Fibroblast of skin of scalp (primary cell): ENCODE measurements around the gene PCDHGA1. TPM values are rescaled to one million over a fixed set of nuclear protein-coding genes. Genes with fewer than 3 reads are reported as not detected.
"Not testable (repeated sequence)": the region's sequence is repeated elsewhere in the genome, so short reads cannot be mapped to it uniquely, and the experiment has no call there.

ENCODE experiments used
- DNase-seq: peaks from one replicate; pipeline ENCODE4 v3.0.0-alpha.2; 2013
- polyA plus RNA-seq, 2 experiments: library from polyadenylated mRNA; unstranded; fragments of 120-200 nt; gene quantifications; one replicate each; pipeline ENCODE4 v1.2.1, GENCODE V29; 2013; ENCODE audit not compliant: insufficient read length in 2 of 2

Gene PCDHGA1
- polyA plus RNA-seq (2013, experiment 1 of 2; ENCODE audit: insufficient read length), result 0.77 TPM
- polyA plus RNA-seq (2013, experiment 2 of 2; ENCODE audit: insufficient read length), result 0.84 TPM

GRCh38 chr5:141330299-141331080, at the start of gene PCDHGA1:
Gene PCDHGA1 (plus strand): TSS chr5:141330514.
- DNase-seq, result peak; percentile 36

GRCh38 chr5:141298376-141298775, 31.9 kb upstream of the PCDHGA1 start:
- no peak for DNase-seq

DNA sequence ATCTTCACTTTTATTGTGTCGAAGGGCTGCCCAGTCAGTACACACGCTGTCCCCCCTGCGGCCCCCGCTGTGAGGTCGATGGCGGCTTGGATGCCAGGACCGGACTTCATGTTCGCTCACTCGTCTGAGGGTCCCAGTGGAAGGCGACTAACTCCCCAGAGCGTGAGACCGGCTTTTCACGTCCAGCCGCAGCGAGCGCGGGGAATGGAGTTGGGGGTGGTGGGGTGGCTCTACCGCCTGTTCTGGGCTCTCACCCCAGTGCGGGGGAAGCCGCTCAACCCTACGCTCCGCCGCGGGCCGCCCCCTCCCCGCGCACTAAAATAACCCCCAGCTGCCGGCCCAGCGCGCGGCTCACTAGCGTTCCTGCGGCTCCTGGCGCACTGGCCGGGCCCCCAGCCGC, 26.6 kb upstream of the PCDHGA1 start, which contains the start of gene SLC25A2:
TSS of gene SLC25A2 (minus strand) at position 294 of the 400 bp plus-strand sequence. CDS start at position 110, 184 bp downstream.
- DNase-seq, result no peak

- no peak for DNase-seq
These were observed 23.7 kb upstream of the PCDHGA1 start for GRCh38 chr5:141306630-141307029.

DNA sequence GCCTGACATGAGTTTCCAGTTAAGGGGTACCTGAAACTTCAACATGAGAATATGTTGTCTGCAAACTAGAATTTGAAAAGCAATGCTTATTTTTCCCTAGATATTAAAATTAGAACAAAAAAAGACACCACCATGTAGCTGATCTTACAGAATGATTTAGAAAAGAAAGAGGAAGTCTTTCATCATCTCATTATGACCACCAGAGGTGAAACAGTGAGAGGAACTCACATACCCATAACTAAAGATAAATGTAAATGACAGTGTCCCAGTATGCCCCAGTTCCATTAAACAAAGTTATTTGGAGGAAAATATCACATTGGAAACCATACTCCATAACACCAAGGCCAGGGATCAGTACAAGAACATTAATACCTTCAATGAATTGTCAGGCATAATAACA, 16.6 kb upstream of the PCDHGA1 start:
- DNase-seq, result no peak

- not testable (repeated sequence) for DNase-seq
These were observed 13.4 kb upstream of the PCDHGA1 start for GRCh38 chr5:141316963-141317362.

- DNase-seq, result no peak
These were observed 11.1 kb upstream of the PCDHGA1 start for GRCh38 chr5:141319202-141319601.

- no peak for DNase-seq
These were observed 10.6 kb upstream of the PCDHGA1 start for GRCh38 chr5:141319699-141320098.

DNA sequence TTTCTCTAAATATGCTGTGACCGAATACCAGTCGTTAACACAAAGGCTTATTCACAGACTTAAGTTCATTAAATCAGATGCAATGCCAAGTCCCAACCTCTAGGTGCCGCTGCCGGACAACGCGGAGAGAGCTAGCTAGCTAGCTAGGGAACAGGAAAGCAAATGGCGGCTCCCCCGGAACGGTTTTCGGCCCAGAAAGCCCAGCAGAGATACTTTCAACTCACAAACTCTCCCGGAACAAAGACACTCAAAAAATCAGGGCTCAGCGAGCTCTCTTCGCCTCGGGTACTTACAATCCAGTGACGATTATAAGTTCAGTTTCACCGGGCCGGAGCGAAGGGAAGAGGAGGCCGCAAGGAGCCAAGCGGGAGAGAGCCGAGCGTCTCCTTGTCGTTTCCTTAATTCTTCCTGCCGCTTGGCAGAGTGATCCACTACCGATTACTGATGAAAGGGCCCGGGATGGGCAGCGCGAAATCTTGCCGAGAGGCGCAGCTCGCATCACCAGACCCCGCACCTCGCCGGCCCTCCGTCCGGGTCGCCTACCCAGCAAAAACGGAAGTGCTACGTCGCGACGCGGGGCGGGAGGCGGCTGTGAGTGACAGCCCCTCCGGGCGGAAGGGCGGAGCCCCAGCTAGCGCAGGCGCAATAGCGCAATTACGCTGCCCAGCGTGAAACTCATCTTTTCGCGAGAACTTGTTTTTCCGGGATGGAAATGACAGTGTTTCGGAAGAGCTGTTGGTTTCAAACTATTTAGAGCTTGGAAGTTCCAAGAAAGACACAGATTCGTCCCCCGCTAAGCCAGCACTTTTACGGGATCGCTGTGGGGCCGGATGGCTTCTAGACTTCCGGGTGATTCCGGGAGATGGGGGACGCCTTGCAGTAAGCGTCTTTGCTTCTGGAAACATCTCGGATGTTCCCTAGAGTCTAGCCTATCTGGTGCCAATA, 9.8 kb upstream of the PCDHGA1 start, which contains the start of gene TAF7:
TSS of gene TAF7 (minus strand) at position 560 of the 945 bp plus-strand sequence. CDS start 740 bp downstream, outside the sequence.
- peak; percentile 94 for DNase-seq

DNA sequence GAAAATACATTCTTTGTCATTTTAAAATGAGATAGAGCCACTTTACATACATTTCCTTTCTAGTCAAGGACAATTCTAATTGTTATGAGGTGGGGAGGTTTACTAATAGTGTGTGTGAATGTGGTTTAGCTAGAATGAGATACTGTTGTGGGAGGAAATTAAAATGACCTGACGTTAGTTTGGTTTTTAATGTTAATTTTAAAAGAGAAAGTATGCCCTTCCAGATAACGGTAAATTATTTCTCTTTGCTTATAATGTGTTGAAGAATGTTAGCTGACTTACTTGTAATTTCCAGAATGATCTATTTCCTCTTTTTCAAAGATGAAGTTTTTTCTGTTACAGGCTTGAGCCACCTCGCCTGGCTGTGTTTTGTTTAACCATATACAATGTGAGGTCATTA, 8.1 kb upstream of the PCDHGA1 start:
- no peak for DNase-seq

DNA sequence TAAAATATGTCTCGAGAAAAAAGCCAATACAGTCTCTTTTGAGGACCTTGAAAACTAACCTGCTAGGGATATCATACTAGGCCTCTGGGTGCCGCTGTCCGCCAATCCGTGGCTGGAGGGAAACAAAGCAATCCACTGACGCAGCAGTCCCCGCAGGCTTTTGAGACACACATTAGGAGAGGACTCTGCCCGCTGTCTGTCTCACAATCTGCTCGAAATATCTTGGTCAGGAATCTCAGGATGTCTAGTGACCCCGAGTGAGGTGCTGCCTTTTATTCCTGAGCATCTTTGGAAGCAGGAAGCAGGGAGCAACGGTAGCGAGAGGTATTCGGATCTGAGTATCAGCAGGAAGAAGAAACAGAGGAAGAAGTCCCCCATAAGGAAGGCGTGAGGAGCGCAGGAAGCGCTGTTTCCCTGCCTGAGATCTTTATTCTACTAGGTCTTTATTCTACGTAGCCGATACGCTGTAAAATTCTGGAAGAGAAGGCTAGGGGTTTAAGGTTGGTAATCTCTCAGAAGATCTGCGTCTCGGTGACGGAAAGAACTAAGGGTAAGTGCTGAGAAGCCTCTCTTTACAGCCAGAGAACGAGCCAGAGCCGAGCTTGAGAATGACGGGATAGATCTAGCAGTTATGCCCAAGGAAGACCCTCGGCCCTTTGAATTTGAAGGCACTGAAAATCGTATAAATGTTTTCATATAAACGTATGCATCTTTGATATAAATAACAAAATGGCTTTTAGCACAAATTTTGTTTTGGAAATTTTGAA, 4.0 kb upstream of the PCDHGA1 start:
- DNase-seq, result peak; percentile 76

DNA sequence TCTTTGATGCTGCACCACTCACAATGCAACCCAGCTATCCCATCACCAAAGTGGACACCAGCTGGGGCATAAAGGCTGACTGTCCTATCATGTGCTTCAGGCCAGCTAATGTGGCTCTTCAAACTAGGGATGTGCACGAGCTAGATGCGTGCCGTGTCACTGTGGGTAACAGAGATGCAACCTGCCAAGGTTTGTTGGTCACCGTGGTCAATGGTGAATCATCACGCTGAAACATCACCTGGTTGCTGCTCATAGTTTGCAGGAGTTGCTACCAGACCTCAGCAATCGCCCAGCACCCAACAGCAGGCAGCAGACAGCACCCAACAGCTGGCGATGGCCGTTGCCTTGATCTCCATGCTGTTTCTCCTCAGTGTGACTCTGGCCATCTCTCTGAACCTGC, 2.1 kb upstream of the PCDHGA1 start:
- DNase-seq, result no peak

GRCh38 chr5:141332571-141332970, 2.3 kb downstream of the PCDHGA1 start:
- not testable (repeated sequence) for DNase-seq

DNA sequence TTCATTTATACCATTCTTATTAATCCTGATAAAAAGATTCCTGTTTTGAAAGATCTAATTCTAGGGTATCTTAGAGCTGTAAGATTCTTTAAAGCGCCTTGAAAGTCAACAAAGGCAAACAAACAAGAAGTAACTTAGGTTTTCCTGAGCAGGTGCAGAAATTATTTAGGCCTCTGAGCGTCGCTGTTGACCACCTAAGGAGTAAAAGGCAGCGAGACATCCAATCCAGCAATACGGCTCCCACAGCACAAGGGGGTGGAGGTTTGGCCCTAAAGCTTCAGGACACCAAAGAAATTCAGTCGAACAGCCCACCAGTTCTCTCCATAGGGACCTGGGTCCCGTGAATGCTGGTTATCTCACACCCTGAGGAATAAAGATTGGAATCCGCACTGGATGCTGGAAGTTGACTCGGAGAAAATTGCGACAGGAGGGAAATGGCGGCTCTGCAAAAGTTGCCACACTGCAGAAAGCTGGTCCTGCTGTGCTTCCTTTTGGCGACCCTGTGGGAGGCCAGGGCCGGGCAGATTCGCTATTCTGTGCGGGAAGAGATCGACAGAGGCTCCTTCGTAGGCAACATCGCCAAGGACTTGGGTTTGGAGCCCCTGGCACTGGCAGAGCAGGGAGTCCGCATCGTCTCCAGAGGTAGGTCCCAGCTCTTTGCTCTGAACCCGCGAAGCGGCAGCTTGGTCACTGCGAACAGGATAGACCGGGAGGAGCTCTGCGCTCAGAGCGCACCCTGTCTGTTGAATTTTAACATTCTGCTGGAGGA, 8.4 kb downstream of the PCDHGA1 start, which contains the start of gene PCDHGA2:
TSS of gene PCDHGA2 (plus strand) at position 223 of the 769 bp plus-strand sequence.
- DNase-seq, result peak; percentile 65

DNA sequence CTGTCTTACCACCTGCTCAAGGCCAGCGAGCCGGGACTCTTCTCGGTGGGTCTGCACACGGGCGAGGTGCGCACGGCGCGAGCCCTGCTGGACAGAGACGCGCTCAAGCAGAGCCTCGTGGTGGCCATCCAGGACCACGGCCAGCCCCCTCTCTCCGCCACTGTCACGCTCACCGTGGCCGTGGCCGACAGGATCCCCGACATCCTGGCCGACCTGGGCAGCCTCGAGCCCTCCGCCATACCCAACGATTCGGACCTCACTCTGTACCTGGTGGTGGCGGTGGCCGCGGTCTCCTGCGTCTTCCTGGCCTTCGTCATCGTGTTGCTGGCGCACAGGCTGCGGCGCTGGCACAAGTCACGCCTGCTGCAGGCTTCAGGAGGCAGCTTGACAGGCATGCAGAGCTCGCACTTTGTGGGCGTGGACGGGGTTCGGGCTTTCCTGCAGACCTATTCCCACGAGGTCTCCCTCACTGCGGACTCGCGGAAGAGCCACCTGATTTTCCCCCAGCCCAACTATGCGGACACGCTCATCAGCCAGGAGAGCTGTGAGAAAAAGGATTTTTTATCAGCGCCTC, 10.6 kb downstream of the PCDHGA1 start:
- DNase-seq, result not testable (repeated sequence)

- DNase-seq, result no peak
These were observed 12.5 kb downstream of the PCDHGA1 start for GRCh38 chr5:141342773-141343172.

- peak; percentile 64 for DNase-seq
These were observed 13.1 kb downstream of the PCDHGA1 start, which contains the start of gene PCDHGA3 for GRCh38 chr5:141343242-141343952. Gene PCDHGA3 (plus strand): TSS chr5:141343829. CDS start chr5:141344034, 205 bp downstream.

DNA sequence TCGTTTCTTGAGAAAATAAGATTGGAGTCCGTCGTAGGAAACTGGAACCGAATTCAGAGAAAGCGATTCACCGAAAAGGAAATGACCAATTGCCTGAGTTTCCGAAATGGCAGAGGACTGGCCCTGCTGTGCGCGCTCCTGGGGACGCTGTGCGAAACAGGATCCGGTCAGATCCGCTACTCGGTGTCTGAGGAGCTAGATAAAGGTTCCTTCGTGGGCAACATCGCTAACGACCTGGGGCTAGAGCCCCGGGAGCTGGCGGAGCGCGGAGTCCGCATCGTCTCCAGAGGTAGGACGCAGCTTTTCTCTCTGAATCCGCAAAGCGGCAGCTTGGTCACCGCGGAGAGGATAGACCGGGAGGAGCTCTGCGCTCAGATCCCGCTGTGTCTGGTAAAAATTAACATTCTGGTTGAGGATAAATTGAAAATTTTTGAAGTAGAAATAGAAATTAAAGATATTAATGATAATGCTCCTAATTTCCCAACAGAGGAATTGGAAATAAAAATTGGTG, 13.7 kb downstream of the PCDHGA1 start:
- DNase-seq, result no peak

- DNase-seq, result no peak
These were observed 15.0 kb downstream of the PCDHGA1 start for GRCh38 chr5:141345327-141345726.

DNA sequence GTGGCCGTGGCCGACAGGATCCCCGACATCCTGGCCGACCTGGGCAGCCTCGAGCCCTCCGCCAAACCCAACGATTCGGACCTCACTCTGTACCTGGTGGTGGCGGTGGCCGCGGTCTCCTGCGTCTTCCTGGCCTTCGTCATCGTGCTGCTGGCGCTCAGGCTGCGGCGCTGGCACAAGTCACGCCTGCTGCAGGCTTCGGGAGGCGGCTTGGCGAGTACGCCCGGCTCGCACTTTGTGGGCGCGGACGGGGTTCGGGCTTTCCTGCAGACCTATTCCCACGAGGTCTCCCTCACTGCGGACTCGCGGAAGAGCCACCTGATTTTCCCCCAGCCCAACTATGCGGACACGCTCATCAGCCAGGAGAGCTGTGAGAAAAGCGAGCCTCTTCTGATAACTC, 15.7 kb downstream of the PCDHGA1 start:
- DNase-seq, result not testable (repeated sequence)
